Measurements from ENCODE around the gene VSIG10L.

GRCh38 chr19:51301266-51301665 lies 40.7 kb downstream of the VSIG10L start:
- TF ChIP-seq, protein P1, sequence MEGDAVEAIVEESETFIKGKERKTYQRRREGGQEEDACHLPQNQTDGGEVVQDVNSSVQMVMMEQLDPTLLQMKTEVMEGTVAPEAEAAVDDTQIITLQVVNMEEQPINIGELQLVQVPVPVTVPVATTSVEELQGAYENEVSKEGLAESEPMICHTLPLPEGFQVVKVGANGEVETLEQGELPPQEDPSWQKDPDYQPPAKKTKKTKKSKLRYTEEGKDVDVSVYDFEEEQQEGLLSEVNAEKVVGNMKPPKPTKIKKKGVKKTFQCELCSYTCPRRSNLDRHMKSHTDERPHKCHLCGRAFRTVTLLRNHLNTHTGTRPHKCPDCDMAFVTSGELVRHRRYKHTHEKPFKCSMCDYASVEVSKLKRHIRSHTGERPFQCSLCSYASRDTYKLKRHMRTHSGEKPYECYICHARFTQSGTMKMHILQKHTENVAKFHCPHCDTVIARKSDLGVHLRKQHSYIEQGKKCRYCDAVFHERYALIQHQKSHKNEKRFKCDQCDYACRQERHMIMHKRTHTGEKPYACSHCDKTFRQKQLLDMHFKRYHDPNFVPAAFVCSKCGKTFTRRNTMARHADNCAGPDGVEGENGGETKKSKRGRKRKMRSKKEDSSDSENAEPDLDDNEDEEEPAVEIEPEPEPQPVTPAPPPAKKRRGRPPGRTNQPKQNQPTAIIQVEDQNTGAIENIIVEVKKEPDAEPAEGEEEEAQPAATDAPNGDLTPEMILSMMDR (IDR thresholded peaks at IDR 0.05) = no peak
- TF ChIP-seq POLR2A (IDR thresholded peaks at IDR 0.05) = no peak
